Measurements from ENCODE around the gene IGSF23.

- TF ChIP-seq ZFX (IDR thresholded peaks at IDR 0.05; ENCODE audit: borderline replicate concordance) (no peak), CTCF (IDR thresholded peaks at IDR 0.05) (no peak)
Measured at GRCh38 chr19:44607917-44608316, 5.4 kb upstream of the IGSF23 start.
